Stimulated activated CD4-positive, alpha-beta T cell treated with anti-CD3 and anti-CD28 coated beads, Interleukin-1b, Interleukin-23, amount 100 ng/mL, for 24 hours (primary cell): ENCODE data around the gene GRAMD1B.
"Not testable (repeated sequence)": the region's sequence is repeated elsewhere in the genome, so short reads cannot be mapped to it uniquely, and the experiment has no call there.

Experiments used
- DNase-seq, 4 experiments: peaks; one replicate each; pipeline ENCODE4 v3.0.0-alpha.2; 2020; ENCODE audit warnings: low read depth in 4 of 4, low spot score in 1 of 4

Gene GRAMD1B

DNA sequence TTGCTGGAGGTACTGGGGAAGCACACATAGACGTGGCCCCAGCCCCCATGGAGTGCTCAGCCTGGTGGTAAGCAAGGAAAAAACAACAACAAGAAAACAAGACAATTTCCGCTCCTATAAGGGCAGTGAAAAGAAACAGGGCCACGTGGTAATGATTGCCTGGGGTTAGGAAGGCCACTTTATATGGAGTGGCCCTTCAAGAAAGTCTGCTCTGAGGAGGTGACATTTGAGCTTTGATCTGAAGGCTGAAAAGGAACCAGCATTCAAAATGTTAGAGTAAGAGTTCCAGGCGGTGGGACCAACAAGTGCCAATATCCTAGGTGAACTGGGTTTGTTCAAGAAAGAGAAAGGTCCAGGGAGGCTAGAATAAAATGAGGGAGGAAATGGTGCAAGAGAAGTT, 136.8 kb downstream of the GRAMD1B start:
- DNase-seq: no peak

GRCh38 chr11:123567466-123567865, 137.4 kb downstream of the GRAMD1B start:
- DNase-seq: no peak

DNA sequence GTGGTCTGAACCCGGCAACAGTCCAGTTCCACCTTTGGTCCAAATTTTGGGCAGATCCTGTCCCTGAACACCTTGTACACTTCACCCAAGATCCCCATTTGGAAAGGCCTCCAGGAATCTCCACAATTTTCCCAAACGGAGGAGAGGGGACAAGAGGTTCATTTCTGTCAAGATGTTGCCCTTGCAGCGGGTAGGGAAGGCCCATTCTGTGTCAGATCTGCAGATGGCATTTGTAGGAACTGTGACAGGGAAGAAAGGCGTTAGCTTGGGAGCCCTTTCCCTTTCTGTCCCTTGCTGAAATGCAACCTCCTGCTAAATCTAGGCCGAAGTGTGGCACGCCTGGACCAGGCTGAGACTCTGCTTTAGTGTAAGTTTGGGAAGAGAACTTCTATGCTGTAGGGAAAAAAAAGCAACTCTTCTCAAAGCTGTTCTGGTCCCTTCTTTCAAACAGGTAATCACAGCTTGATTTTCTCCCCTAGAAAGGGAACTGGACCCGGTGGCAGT, 138.3 kb downstream of the GRAMD1B start:
- no peak for DNase-seq

GRCh38 chr11:123569393-123569792, 139.3 kb downstream of the GRAMD1B start:
- no peak for DNase-seq

DNA sequence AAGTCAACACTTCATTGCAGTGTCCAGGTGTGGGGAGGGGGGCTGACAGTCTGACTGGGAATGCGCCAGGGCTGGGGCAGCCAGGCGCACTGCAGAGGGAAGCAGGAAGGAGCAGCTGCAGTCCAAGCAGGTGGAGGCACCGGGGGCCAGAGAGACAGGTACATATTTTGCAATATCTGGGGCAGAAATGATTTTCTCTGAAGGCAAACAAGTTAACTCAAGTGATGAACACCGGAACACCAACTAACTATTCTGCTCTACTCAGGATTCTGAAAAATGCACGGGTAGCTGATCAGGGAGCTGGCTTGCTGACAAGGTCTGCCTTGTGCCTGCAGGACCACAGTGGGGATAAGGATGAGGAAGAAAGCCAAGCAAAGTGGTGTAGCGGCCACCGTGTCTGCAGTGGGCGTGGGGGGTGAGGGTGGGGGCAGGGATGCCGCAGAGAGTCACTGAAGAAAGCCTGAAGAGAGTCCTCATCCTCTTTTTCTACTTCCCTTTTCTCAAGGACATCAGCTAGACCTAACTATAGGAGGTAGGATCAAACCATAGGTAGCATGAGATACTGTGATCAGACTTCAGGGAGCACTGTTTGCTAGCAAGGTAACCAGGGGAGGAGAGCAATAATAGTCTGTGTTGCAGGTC, 141.0 kb downstream of the GRAMD1B start:
- no peak for DNase-seq

GRCh38 chr11:123572791-123573190, 142.7 kb downstream of the GRAMD1B start:
- not testable (repeated sequence) for DNase-seq

- DNase-seq: no peak
Observed at GRCh38 chr11:123573286-123573685, 143.2 kb downstream of the GRAMD1B start.

- DNase-seq: no peak
Observed at GRCh38 chr11:123575441-123575840, 145.4 kb downstream of the GRAMD1B start.

- no peak for DNase-seq
Observed at GRCh38 chr11:123576082-123576481, 146.0 kb downstream of the GRAMD1B start.

DNA sequence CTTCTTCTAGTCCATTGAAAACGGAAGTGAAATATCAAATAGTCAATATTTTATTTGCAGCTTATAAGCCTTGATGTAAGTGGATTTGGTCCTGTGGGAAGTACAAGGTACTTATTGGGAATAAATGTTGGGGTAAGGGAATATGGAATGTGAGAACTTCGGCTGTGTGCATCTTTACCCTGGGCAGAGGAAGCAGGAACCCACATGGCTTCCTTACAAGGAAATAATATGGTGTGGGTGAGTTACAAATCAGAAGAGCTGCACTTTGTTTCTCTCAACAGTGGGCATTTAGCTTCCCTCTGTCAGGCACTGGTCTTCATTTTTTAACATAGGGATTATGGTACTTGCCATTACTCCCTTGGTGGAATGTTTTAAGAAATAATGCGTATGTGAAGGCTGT, 146.4 kb downstream of the GRAMD1B start:
- DNase-seq: no peak

- DNase-seq: peak; percentile 34 to 62 (median 52)
Observed at GRCh38 chr11:123577081-123577598, 147.1 kb downstream of the GRAMD1B start.

DNA sequence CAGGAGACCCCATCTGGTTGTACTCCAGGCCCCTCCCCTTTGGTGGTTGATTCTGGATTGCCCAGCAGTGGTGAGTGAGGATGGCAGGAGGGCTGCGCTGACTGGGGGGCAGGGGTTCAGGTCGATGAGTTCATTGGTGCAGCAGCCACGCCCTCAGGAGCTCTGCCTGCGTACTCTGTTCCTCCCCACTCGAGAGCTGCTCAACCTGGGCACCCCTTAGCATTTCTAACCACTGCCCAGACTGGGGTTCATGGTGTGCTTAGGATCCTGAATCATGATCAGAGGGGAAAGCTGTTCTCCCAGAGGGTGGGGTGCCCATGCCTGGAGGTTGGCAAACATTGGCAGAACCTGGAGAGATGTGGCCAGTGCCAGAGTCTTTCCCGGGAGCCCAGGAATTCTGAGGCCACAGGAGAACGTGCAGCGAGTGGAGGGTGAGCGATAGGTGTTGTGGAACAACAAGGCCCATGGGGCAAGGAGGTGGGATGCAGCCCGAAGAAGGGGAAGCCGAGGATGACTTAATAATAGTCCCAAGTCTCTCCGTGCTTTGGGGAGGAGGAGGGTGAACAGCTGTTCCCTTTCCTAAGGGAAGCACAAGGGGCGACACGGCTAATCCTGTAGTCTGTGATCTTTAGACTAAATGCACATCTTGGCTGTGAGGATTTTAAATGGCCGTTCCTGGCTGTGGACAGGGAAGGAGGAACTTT, 148.9 kb downstream of the GRAMD1B start:
- DNase-seq: no peak

DNA sequence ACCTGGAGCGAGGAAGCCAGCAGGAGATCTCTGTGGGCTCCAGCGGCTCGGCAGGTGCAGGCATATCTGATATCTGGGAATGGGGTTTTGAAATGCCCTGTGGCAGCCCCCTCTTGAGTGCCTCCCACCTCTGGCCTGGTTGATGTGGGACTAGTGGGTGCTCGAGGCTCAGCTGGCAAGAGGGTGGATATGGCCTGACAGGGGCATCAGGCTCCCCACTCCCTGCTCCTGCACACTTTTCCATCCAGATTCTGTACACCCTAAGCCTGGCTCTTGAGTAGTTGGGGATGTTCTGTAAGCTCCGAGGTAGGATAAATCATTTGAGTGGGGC, 149.4 kb downstream of the GRAMD1B start:
- no peak for DNase-seq

DNA sequence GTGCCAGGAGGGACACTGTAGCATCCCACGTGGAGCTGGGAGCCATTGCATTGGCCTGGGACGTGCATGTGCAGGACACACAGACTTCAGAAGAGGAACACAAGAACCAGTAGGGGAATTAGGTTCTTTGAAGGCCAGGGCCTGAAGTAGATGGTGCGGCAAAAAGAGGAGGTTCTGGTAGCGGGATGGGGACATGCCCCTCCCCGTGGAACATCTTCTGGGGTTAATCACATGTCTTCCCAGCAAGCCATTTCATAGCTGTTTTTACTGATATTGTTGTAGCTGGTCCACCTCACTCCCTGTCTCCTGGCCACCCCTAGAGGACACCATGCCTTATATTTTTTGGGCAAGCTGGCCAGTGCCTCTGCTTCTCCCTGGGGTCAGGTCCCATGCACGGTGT, 150.1 kb downstream of the GRAMD1B start:
- no peak for DNase-seq

DNA sequence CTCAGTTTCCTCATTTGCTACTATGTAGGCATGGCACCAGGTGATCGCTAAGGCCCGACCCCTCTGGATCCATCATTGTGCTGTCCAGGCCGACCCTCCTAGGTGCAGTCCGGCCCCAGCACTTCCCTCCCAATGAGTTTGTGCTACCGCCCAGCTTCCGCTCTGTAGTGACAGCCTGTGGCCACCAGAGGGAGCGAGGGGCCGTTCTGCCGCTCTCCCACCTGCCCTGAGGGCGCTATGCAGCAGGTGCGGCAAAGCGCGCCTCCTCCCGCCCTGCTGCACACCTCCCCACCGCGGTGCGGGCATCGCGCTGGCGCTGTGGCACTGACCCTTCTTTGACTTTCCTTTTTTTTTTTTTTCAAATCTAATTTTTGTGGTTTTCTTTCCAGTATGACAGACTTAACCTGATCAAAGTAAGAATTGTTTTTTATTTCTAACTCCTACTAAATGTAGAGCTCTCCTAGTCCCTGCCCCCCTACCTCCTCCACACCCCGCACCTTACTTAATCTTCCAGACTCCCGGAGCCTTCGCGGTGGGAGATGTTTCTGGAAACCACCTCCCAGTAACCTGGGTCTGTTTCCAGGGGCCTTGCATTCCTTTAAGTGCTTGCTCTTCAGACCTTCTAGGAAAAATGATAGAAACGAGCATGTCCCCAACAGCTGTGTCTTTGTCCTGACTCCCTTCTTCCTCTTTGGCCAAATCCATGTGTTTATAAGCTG, 150.6 kb downstream of the GRAMD1B start:
- peak; percentile 35 to 54 (median 41) for DNase-seq

DNA sequence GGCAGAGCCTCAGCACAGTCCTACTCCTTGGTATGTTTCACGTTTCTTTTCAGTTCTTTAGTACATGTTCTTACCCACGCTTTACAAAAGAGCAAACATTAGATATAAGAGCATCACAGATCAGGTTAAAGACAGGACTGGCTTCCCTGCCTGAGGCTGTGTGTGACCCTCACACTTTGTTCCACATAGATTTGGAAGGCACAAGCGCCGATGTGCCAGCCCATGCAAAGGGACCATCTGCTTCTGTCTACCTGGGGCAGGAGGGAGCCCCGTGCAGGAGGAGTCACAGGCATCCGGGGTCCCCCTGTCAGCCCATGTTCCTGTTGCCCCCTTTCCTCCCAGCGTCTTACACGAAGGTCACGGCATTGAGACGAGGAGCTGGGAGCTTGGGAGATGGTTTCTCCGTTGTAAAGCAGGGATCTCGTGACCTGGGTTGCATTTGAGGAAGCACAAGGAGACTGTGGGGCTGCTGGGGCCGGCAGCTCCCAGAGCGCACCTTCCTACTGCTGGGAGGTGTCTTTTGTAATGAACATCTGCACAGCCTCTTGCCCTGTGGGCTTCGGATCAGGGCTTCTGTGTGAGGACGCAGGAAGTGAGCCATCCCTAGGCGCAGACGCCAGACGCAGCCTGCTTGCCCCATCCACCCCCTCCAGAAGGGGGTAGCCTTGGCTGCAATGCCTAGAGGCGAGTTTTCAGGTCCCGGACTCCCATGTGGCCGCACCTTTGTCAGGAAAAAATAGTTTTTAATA, 151.8 kb downstream of the GRAMD1B start:
- no peak for DNase-seq

DNA sequence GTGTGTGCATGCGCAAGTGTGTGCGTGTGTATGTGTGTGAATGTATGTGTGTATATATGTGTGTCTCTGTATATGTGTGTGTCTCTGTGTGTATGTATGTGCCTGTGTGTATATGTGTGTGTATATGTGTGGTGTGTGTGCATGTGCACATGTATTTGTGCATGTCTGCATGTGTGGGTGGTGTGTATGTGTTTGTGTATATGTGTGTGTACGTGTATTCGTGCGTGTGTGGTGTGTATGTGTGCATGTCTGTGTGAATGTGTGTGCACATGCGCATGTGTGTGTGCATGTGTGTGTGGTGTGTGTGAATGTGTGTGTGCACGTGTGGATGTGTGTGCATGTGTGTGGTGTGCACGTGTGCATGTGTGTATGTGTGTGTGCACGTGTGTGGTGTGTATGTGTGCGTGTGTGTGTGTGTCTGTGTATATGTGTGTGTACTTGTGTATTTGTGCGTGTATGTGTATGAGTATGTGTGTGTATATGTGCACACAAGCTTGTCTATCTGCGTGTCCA, 153.0 kb downstream of the GRAMD1B start:
- no peak for DNase-seq

DNA sequence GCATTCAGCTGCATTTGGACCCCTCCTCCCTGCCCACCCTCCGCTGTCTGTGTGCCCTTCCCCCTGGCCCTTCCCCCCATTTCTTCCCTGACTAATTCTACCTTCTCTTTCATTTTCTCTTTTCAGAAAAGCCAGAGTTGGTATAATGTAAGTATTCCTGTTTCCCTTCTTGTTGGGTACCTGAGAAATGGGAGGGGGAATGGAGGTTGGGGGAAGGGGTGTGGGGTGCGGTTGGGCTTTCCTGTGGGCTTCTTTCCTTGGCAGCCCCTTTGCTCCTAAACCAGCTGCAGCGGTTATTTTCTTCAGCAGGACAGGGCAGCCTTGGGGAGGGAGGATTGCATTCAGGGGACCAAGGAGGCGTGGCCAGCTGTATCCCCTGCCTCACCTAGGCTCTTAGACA, 154.1 kb downstream of the GRAMD1B start:
- no peak for DNase-seq

DNA sequence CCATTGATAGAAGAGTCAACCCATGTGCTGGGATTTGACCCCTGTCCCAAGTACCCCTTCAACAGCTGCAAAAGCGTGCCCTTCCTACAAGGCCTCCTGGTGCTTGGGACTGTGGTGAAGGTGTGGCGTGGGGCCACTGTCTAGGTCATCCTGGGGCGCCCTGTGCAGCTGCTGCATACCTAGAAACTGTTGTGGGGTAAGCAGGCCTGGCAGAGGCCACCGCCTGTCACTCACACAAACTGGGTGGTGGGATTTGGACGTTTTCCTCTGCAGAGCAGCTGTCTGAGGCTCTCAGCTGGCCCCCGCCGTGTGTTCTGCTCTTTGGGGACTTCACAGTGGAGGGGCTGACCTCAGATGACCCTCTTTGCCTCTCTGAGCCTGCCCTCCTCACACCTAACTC, 154.7 kb downstream of the GRAMD1B start:
- no peak for DNase-seq

- DNase-seq: no peak
Observed at GRCh38 chr11:123585206-123585605, 155.1 kb downstream of the GRAMD1B start.

DNA sequence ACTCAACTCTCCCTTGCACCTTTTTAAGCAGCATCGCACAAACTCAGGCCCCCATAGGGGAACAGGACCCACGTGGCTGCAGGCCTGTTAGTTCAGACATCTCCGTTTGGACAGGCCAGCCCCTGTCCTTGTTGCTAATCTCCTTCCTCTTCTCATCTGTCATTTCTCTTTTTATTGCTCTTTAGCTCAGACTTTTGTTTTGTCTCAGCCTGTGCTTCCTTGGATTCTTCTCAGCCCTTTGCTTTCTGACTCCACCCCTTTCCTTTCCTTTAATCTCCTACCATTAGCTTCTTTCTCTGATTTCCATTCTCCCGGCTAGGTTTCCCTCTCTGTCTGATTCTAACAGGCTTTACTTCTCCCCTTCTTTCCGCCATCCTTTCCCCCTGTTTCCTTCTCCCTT, 155.6 kb downstream of the GRAMD1B start:
- DNase-seq: no peak
